ENCODE measurements around the gene SMTNL2. TPM values are rescaled to one million over a fixed set of nuclear protein-coding genes. Genes with fewer than 3 reads are reported as not detected.

Gene SMTNL2
- total and polyA plus RNA-seq, 2 of the 4 experiments (the other 2 are of a cell fraction) = not detected

DNA sequence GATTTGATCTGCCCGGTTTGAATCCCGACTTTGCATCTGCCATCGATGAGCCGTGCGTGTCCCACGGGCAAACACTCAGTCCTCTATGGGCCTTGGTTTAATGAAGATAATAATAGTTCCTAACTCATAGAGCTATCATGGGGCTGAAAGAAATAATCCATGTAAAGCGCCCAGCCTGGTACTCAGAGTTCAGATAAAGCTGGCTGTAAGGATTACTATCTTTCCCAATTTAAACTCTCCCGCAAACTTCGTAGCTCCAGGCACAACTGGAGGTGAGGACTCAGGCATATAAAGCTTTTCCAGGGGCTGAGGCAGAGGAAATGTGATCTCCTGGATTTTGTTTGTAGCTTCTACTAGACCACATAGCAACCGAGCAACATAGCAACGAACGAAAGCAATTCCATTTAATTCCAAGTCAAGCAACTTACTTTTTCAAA, 40.9 kb downstream of the SMTNL2 start:
- Histone ChIP-seq H2BK15ac (ENCODE audit: low read depth, low read length) (no peak overlapping the region), H3K23ac (ENCODE audit: low read depth, low read length) (no peak overlapping the region), H3K9me1 (ENCODE audit: insufficient read depth, low read length) (no peaks in the 10 kb centered on the region), H3K27ac (ENCODE audit: insufficient read depth, low read length) (no peak overlapping the region), H3K56ac (ENCODE audit: extremely low read depth, insufficient read depth, low read length) (no peak overlapping the region), H3K4me3 (ENCODE audit: insufficient read depth, low read depth, low read length) (no peak overlapping the region), H2AK9ac (replicated peaks; ENCODE audit: low read depth, low read length, poor library complexity) (no peak overlapping the region), H4K20me1 (ENCODE audit: insufficient read depth, low read length) (no peaks in the 10 kb centered on the region), H3K36me3 (ENCODE audit: control insufficient read depth, insufficient read depth, low read length) (no peaks in the 10 kb centered on the region), H2AFZ (replicated peaks; ENCODE audit: low read length, poor library complexity) (no peak overlapping the region), H3K9ac (ENCODE audit: low read depth, low read length) (no peak overlapping the region), H3K4ac (ENCODE audit: low read depth, low read length) (no peak overlapping the region), H3K4me1 (ENCODE audit: control insufficient read depth, insufficient read depth, low read length) (no peaks in the 10 kb centered on the region; the same call in 1 of the 2 replicates), H2BK5ac (ENCODE audit: low read depth, low read length, poor library complexity, severe bottlenecking) (no peak overlapping the region), H4K5ac (ENCODE audit: low read depth, low read length) (no peak overlapping the region), H3K4me2 (ENCODE audit: low read depth, low read length) (no peak overlapping the region), H3K79me1 (ENCODE audit: low read depth in 1 of 2, low read length in 2 of 2) (no peaks in the 10 kb centered on the region), H2AK5ac (ENCODE audit: low read depth, low read length) (no peak overlapping the region), H3K9me3 (ENCODE audit: control insufficient read depth, insufficient read depth, low read length) (no peaks in the 10 kb centered on the region), H3K27me3 (ENCODE audit: control insufficient read depth, insufficient read depth, low read length) (peaks cover 15% of the 10 kb centered on the region), H3K18ac (ENCODE audit: low read depth, low read length) (no peak overlapping the region), H4K8ac (ENCODE audit: low read depth in 2 of 2, low read length in 2 of 2) (no peak overlapping the region), H3K14ac (replicated peaks; ENCODE audit: low read depth, low read length) (no peak overlapping the region), H2BK120ac (ENCODE audit: low read depth, low read length) (no peak overlapping the region), H4K91ac (ENCODE audit: insufficient read depth, low read depth, low read length) (no peak overlapping the region), H2BK20ac (ENCODE audit: low read depth, low read length) (no peak overlapping the region)
- in situ Hi-C loops (cut with MboI; ENCODE audit: low sequenced_read_pairs) = loop anchor here (10.0 kb wide), 1 partner anchor 200 kb away; no protein-coding TSS in a partner anchor
- TF ChIP-seq MAFK (IDR thresholded peaks at IDR 0.05; ENCODE audit: low read depth, low read length) = no peak
- TF ChIP-seq POLR2A (IDR thresholded peaks at IDR 0.05; ENCODE audit: low read depth, low read length) = no peak
- TF ChIP-seq CEBPB (IDR thresholded peaks at IDR 0.05; ENCODE audit: low read depth, low read length) = no peak
- TF ChIP-seq FOS (IDR thresholded peaks at IDR 0.05; ENCODE audit: low read depth, low read length) = no peak
- TF ChIP-seq RCOR1 (IDR thresholded peaks at IDR 0.05; ENCODE audit: insufficient replicate concordance, low read length) = no peak
- ChIA-PET CTCF (interaction anchor here (0.6 to 3.1 kb wide), 4 partner anchors 17 to 96 kb away, joined by 3 to 26 read pairs (median 4); no protein-coding TSS in a partner anchor), POLR2A (ENCODE audit: unreplicated experiment) (no interaction called here)
- ATAC-seq (ENCODE audit: low read depth) (no peak), DNase-seq (peak; percentile 13)
- intact Hi-C loops (cut with micrococcal nuclease) = no loop called here
- no TSS peak for BruUV-seq (replicated peaks)
- no CpG with 5 or more reads among the region's 12 CpGs for WGBS, 2 experiments (ENCODE audit: extremely low coverage in 2 of 2, insufficient read length in 1 of 2)
- dilution Hi-C loops (cut with HindIII; ENCODE audit: low sequenced_read_pairs, unreplicated experiment) = no loop called here

All from IMR-90 (cell line).